Testis (tissue), 2 donors: ENCODE data around the gene SH2D3C.

Experiments used
- CTCF ChIP-seq, 3 experiments: fragments of 450-650 bp in 2 of 3; fragments of 200-600 bp in 1 of 3; sonication (generic) in 1 of 3; IDR thresholded peaks; one replicate each; pipeline ENCODE4 v1.5.1; 2016 to 2019; ENCODE audit warnings: antibody characterized with exemption in 3 of 3, mild to moderate bottlenecking in 2 of 3, moderate library complexity in 1 of 3
- POLR2A ChIP-seq: fragments of 450-650 bp; IDR thresholded peaks from one replicate; pipeline ENCODE4 v1.6.1; 2017; ENCODE audit warnings: antibody characterized with exemption, mild to moderate bottlenecking, moderate library complexity

DNA sequence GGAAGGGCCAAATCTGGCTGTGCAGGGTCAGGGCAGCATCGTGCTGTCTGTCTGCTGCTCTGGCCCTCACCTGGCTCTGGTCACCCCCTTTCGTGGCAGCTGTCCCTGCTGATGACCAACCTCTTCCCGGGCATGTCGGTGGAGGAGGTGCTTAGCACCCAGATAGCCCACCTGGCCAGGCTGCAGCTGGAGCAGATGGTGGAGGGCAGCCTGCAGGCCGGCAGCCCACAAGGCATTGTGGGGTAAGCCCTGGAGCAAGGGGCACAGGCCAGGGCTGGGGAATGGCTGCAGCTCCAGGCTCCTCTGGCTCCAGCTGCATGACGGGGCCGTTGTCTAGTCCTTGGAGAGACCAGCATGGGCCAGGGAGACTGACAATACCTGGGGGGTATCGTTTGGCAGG, 51.6 kb downstream of the SH2D3C start:
- TF ChIP-seq CTCF (IDR thresholded peaks at IDR 0.05) (no peak), POLR2A (no peak)
